CD4-positive, alpha-beta T cell treated with Interleukin-17A for 1 hour (primary cell): ENCODE data around the gene GSK3B.
"Not testable (repeated sequence)": the region's sequence is repeated elsewhere in the genome, so short reads cannot be mapped to it uniquely, and the experiment has no call there.

Source experiments
- DNase-seq: peaks from one replicate; pipeline ENCODE4 v3.0.0-alpha.2; 2020

GSK3B gene

GRCh38 chr3:120095226-120095978 is 1.2 kb upstream of the GSK3B start:
- DNase-seq, result peak; percentile 91

GRCh38 chr3:120094776-120095225 is 554 bp upstream of the GSK3B start:
- peak; percentile 100 for DNase-seq

GRCh38 chr3:120093119-120093910 is 932 bp downstream of the GSK3B start:
- DNase-seq, result peak; percentile 23

GRCh38 chr3:120092474-120092873 is 1.8 kb downstream of the GSK3B start:
- DNase-seq, result no peak

GRCh38 chr3:120090422-120090821 is 3.8 kb downstream of the GSK3B start:
- no peak for DNase-seq

GRCh38 chr3:120089089-120089488 is 5.2 kb downstream of the GSK3B start:
- no peak for DNase-seq

- no peak for DNase-seq
Observed at GRCh38 chr3:120088622-120089021, 5.6 kb downstream of the GSK3B start.

- no peak for DNase-seq
Observed at GRCh38 chr3:120081719-120082118, 12.5 kb downstream of the GSK3B start.

GRCh38 chr3:120080836-120081235 is 13.4 kb downstream of the GSK3B start:
- no peak for DNase-seq

GRCh38 chr3:120077731-120078130 is 16.5 kb downstream of the GSK3B start:
- DNase-seq, result no peak

GRCh38 chr3:120072867-120073525 is 21.3 kb downstream of the GSK3B start:
- no peak for DNase-seq

GRCh38 chr3:120071259-120071658 is 23.0 kb downstream of the GSK3B start:
- no peak for DNase-seq

GRCh38 chr3:120070263-120070981 is 23.8 kb downstream of the GSK3B start:
- no peak for DNase-seq

- DNase-seq, result no peak
Observed at GRCh38 chr3:120067083-120067482, 27.2 kb downstream of the GSK3B start.

- no peak for DNase-seq
Observed at GRCh38 chr3:120066634-120067033, 27.6 kb downstream of the GSK3B start.

- DNase-seq, result no peak
Observed at GRCh38 chr3:120064641-120065040, 29.6 kb downstream of the GSK3B start.

- no peak for DNase-seq
Observed at GRCh38 chr3:120062474-120062873, 31.8 kb downstream of the GSK3B start.

- DNase-seq, result no peak
Observed at GRCh38 chr3:120059081-120059864, 35.0 kb downstream of the GSK3B start.

- DNase-seq, result no peak
Observed at GRCh38 chr3:120057626-120058025, 36.6 kb downstream of the GSK3B start.

GRCh38 chr3:120057029-120057428 is 37.2 kb downstream of the GSK3B start:
- no peak for DNase-seq

GRCh38 chr3:120053647-120054046 is 40.6 kb downstream of the GSK3B start:
- not testable (repeated sequence) for DNase-seq

GRCh38 chr3:120052677-120053076 is 41.6 kb downstream of the GSK3B start:
- DNase-seq, result no peak
